BLaER1 (cell line): Measurements from ENCODE around the gene THRAP3.
"Not testable (repeated sequence)": the region's sequence is repeated elsewhere in the genome, so short reads cannot be mapped to it uniquely, and the experiment has no call there.

Experiments used
- H3K27ac ChIP-seq: shearing (Covaris generic); formaldehyde crosslinking; 2 replicates; pipeline ENCODE4 v1.8.1; 2022
- H3K27me3 ChIP-seq: shearing (Covaris generic); formaldehyde crosslinking; 2 replicates; pipeline ENCODE4 v1.8.1; 2022
- H3K36me3 ChIP-seq: shearing (Covaris generic); formaldehyde crosslinking; 2 replicates; pipeline ENCODE4 v1.8.1; 2022
- H3K4me1 ChIP-seq: shearing (Covaris generic); formaldehyde crosslinking; 2 replicates; pipeline ENCODE4 v1.8.1; 2022
- H3K4me2 ChIP-seq: shearing (Covaris generic); formaldehyde crosslinking; 2 replicates; pipeline ENCODE4 v1.8.1; 2022
- H3K4me3 ChIP-seq: shearing (Covaris generic); formaldehyde crosslinking; 2 replicates; pipeline ENCODE4 v1.8.1; 2022
- H3K9ac ChIP-seq: shearing (Covaris generic); formaldehyde crosslinking; 2 replicates; pipeline ENCODE4 v1.8.1; 2022
- H3K9me3 ChIP-seq: shearing (Covaris generic); formaldehyde crosslinking; 2 replicates; pipeline ENCODE4 v1.8.1; 2022
- H4K20me1 ChIP-seq: shearing (Covaris generic); formaldehyde crosslinking; 2 replicates; pipeline ENCODE4 v1.8.1; 2022
- Cebpa-rat ChIP-seq: shearing (Covaris generic); IDR thresholded peaks from 2 replicates; pipeline ENCODE4 v1.8.1; 2022

Gene THRAP3

DNA sequence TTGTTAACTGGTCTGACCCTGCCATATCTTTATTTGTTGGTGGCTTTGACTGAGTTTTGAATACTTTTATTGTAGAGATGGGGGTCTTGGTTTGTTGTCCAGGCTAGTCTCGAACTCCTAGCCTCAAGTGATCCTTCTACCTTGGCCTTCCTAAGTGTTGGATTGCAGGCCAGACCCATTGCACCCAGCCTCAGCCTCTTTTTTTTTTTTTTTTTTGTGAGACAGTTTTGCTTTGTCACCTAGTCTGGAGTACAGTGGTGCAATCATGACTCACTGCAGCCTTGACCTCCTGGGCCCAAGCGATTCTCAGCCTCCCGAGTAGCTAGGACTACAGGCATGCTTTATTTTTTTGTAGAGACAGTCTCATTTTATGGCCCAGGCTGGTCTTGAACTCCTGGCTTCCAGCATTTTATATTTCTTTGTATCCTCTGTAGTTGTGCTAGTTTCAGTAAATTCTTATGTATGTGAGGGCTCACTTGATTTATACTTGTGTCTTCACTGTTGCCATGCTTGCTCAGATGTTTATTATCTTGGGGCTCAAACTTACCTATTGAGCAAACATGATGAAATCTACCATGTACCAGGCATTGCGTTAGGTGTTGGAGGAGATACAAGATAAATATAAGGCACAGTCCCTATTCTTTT, 24.1 kb downstream of the THRAP3 start:
- Histone ChIP-seq H3K9me3 (peaks cover 20% of the 10 kb centered on the region), H3K4me3 (no peak overlapping the region), H3K4me1 (peaks cover 40% of the 10 kb centered on the region), H3K4me2 (0 out of 2 replicates have a peak overlapping the region, but pooled peaks have one; percentile 2), H4K20me1 (peaks cover 97% of the 10 kb centered on the region), H3K9ac (no peak overlapping the region), H3K27ac (no peak overlapping the region), H3K36me3 (peaks cover 75% of the 10 kb centered on the region), H3K27me3 (no peaks in the 10 kb centered on the region)
- no peak for TF ChIP-seq Cebpa-rat

DNA sequence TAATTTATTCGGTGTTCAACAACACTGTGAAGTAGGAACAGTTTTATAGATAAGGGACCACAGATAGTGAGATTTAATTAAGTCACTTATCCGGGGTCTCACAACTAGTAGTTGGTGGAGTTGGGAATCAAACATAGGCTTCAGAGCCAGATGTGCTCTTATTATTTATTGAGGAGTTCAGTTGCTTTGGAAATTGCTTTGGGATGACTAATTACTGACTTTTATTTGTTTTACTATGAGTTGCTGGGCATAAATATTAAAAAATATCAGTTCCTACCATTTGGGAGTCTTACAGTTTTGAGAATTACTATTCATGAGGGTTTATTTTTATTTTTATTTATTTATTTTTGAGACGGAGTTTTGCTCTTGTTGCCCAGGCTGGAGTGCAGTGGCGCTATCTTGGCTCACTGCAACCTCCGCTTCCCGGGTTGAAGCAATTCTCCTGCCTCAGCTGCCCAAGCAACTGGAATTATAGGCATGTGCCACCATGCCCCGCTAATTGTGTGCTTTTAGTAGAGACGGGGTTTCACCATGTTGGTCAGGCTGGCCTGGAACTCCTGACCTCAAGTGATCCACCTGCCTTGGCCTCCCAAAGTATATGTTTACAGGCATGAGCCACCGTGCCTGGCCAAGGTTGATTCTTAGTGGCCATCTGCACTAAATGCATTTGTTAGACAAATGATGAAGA, 27.7 kb downstream of the THRAP3 start:
- no peak overlapping the region for H3K27ac ChIP-seq
- H4K20me1 ChIP-seq: peaks cover 100% of the 10 kb centered on the region
- H3K4me2 ChIP-seq: peak overlapping the region; percentile 21

DNA sequence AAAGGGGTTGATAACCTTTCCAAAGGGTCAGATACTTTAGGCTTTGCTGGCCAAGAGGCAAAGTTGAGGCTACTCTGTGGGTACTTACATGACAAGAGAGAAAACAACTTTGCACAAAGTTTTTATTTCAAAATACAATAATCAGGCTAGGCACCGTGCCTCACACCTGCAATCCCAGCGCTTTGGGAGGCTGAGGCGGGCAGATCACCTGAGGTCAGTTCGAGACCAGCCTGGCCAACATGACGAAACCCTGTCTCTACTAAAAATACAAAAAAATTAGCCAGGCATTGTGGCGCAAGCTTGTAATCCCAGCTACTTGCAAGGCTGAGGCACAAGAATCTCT, 28.2 kb downstream of the THRAP3 start:
- Histone ChIP-seq H3K9me3 (peaks cover 17% of the 10 kb centered on the region), H3K4me1 (peaks cover 81% of the 10 kb centered on the region), H3K4me2 (peak overlapping the region; percentile 21), H4K20me1 (peaks cover 100% of the 10 kb centered on the region), H3K36me3 (peaks cover 45% of the 10 kb centered on the region)
- not testable (repeated sequence) for H3K4me3 ChIP-seq, H3K27ac ChIP-seq, H3K9ac ChIP-seq, H3K27me3 ChIP-seq

More for the DNA sequence above, 27.7 kb downstream of the THRAP3 start:
- H3K27me3 ChIP-seq: no peaks in the 10 kb centered on the region
- H3K36me3 ChIP-seq: peaks cover 50% of the 10 kb centered on the region
- no peak overlapping the region for H3K9ac ChIP-seq
- TF ChIP-seq Cebpa-rat: no peak
- H3K4me3 ChIP-seq: no peak overlapping the region
- peaks cover 76% of the 10 kb centered on the region for H3K4me1 ChIP-seq
- H3K9me3 ChIP-seq: peaks cover 20% of the 10 kb centered on the region

DNA sequence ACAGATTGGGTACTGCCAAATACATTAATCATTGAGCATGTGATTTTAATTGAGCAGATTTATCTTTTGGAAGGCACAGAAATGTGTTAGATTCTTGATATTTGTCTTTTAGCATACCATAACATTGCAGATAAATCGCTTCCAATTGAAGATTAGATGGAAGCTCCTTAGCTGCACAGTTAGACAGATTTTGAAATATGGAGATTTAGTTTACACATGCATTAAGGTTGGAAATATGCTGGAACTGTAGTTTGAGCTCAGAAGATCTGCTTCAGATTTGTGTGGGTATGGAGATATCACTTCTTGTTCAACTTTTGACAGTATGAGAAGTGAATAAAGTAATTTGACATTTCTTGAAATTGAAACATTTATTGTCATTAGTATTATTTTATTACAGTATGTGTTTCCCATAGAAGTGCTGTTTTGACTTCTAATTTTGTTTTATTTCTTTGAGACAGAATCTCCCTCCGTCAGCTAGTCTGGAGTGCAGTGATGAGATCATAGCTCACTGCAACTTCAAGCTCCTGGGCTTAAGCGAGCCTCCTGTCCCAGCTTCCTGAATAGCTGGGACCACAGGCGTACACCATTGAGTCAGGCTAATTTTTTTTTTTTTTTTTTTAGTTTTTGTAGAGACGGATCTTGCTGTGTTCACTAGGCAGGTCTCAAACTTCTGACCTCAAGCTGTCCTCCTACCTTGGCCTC, 29.1 kb downstream of the THRAP3 start:
- Histone ChIP-seq H3K9ac (no peak overlapping the region), H4K20me1 (peaks cover 100% of the 10 kb centered on the region), H3K36me3 (peaks cover 40% of the 10 kb centered on the region), H3K4me2 (peak overlapping the region; percentile 68), H3K4me3 (no peak overlapping the region), H3K9me3 (peaks cover 13% of the 10 kb centered on the region), H3K4me1 (peaks cover 87% of the 10 kb centered on the region), H3K27ac (no peak overlapping the region), H3K27me3 (no peaks in the 10 kb centered on the region)
- TF ChIP-seq Cebpa-rat: no peak

DNA sequence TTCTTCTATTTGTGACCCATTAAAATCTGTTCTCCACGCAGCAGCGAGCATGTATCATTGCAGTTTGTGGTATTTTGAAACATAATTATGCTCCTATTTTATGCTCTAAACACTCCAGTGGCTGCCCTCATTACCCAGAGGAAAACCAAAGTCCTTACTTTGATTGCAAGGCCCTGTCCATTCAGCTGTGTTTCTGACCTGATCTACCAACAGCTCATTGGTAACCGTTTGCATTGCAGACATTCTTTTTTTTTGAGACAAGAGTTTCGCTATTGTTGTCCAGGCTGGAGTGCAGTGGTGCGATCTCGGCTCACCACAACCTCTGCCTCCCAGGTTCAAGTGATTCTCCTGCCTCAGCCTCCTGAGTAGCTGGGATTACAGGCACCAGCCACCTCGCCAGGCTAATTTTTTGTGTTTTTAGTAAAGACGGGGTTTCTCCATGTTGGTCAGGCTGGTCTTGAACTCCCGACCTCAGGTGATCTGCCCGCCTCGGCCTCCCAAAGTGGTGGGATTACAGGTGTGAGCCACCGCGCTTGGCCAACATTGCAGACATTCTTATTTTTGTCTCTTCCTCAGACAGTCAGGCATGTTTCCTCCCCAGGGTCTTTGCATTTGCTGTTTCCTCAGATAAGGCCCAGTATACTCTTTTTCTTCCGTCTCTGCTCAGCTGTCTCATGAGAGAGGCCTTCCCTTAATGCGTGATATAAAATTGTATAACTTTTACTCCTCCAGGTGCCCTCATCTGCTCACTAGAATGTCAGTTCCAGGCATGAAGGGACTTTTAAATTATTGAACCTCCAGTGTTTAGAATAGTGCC, 32.5 kb downstream of the THRAP3 start:
- Histone ChIP-seq H3K27ac (peak overlapping the region; percentile 72), H4K20me1 (peaks cover 95% of the 10 kb centered on the region), H3K4me1 (peaks cover 83% of the 10 kb centered on the region), H3K4me3 (peak overlapping the region; percentile 31; the same call in 1 of the 2 replicates), H3K9me3 (no peaks in the 10 kb centered on the region), H3K27me3 (no peaks in the 10 kb centered on the region), H3K36me3 (peaks cover 44% of the 10 kb centered on the region), H3K9ac (peak overlapping the region; percentile 52; the same call in 1 of the 2 replicates), H3K4me2 (peak overlapping the region; percentile 79)
- TF ChIP-seq Cebpa-rat: no peak

DNA sequence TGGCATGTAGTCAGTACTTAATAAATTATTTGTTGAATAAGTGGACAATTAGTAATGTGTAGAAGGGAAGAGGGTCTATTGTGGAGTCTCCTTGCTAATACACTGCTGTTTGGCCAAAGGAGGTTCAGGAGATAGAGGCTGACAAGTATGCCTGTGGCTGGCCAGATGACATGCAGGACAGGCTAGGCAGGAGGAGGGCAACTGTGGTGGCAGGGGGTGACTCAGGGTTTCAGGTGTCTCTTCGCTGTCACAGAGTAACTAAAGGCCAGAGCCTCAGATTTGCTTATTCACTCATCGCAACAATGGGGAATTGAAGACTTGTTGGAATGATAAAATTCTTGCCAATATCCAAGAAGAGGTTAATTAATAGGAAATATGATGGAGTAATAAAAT, 33.1 kb downstream of the THRAP3 start:
- Histone ChIP-seq H3K4me1 (peaks cover 77% of the 10 kb centered on the region), H3K36me3 (peaks cover 41% of the 10 kb centered on the region)

DNA sequence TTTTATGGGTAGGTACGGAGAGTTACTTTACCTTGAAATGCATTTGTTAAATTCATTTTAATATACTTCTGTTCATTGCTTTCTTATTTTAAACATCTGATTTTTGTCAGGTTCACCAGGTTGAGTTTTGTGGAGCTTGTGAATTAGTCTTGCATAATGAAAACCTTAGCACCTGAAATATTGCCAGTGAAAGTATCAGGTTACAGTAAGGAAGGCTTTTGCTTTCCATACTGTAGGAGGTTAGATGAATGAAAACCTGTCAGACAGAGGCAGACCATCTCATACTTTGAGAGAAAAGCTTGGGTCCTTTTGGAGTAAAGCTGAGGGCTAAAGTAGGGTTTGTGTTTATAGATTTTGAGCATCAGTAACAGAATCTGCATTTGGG, 34.7 kb downstream of the THRAP3 start:
- Histone ChIP-seq H3K9ac (no peak overlapping the region), H3K4me2 (peak overlapping the region; percentile 79; the same call in 1 of the 2 replicates)

More for the DNA sequence above, 33.1 kb downstream of the THRAP3 start:
- Histone ChIP-seq H3K27ac (peak overlapping the region; percentile 72), H4K20me1 (peaks cover 95% of the 10 kb centered on the region), H3K9ac (peak overlapping the region; percentile 52; the same call in 1 of the 2 replicates), H3K27me3 (no peaks in the 10 kb centered on the region), H3K4me2 (peak overlapping the region; percentile 79), H3K9me3 (no peaks in the 10 kb centered on the region), H3K4me3 (peak overlapping the region; percentile 22; the same call in 1 of the 2 replicates)
- no peak for TF ChIP-seq Cebpa-rat

DNA sequence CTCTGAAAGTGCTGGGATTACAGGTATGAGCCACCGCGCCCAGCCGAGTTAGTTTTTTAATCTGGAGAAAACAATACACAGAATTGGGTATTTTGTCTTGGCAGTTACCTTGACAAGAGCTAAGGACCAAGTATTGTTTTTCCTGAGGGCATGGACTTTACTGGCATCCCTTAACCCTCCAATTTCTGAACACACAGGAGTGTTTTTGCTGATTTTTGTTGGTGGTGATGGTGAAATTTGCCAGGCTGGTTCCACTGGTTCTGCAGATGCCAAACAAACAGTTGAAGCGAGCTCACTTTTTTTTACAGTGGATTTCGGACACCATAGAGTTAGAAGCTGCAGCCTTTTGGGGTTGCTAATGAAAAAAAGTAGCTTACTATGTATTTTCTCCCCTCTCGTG, 44.7 kb downstream of the THRAP3 start:
- Histone ChIP-seq H3K9me3 (no peaks in the 10 kb centered on the region), H3K27me3 (no peaks in the 10 kb centered on the region), H3K4me2 (no peak overlapping the region), H3K27ac (no peak overlapping the region), H3K36me3 (peaks cover 95% of the 10 kb centered on the region), H3K4me1 (no peaks in the 10 kb centered on the region), H3K9ac (no peak overlapping the region), H3K4me3 (no peak overlapping the region), H4K20me1 (peaks cover 96% of the 10 kb centered on the region)
- TF ChIP-seq Cebpa-rat: no peak

More for the DNA sequence above, 34.7 kb downstream of the THRAP3 start:
- peak overlapping the region; percentile 72; the same call in 1 of the 2 replicates for H3K27ac ChIP-seq
- H3K4me1 ChIP-seq: peaks cover 71% of the 10 kb centered on the region
- peaks cover 49% of the 10 kb centered on the region for H3K36me3 ChIP-seq
- no peaks in the 10 kb centered on the region for H3K27me3 ChIP-seq
- H3K4me3 ChIP-seq: no peak overlapping the region
- TF ChIP-seq Cebpa-rat: no peak
- peaks cover 95% of the 10 kb centered on the region for H4K20me1 ChIP-seq
- H3K9me3 ChIP-seq: no peaks in the 10 kb centered on the region

DNA sequence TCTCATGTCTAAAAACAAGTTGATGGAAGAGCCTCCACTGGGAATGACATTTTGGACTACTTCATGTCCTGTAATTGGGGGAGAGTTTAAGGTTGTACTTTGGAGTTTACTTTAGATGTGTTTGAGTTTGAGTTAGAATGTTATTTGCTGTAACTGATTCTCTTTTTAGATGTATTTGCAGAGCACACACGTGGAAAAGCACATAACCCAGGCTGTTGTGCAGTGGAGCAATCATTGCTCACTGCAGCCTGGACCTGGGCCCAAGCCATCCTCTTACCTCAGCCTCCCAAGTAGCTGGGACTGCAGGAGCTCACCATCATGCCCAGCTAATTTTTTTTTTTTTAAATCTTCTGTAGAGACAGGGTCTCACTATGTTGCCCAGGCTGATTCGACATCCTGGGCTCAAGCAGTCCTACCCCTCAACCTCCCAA, 45.2 kb downstream of the THRAP3 start:
- H3K9me3 ChIP-seq: no peaks in the 10 kb centered on the region
- no peak overlapping the region for H3K27ac ChIP-seq
- H4K20me1 ChIP-seq: peaks cover 91% of the 10 kb centered on the region
- H3K4me1 ChIP-seq: no peaks in the 10 kb centered on the region
- H3K27me3 ChIP-seq: no peaks in the 10 kb centered on the region
- H3K9ac ChIP-seq: no peak overlapping the region
- TF ChIP-seq Cebpa-rat: no peak
- H3K4me2 ChIP-seq: no peak overlapping the region
- H3K4me3 ChIP-seq: no peak overlapping the region
- H3K36me3 ChIP-seq: peaks cover 95% of the 10 kb centered on the region
